ENCODE results near the gene DUS2. TPM values are rescaled to one million over a fixed set of nuclear protein-coding genes. Genes with fewer than 3 reads are reported as not detected.
A peak's percentile ranks its signal among the peaks of the same experiment; 100 is the strongest.

Gene DUS2
- total and polyA plus RNA-seq, 11 donors, result 3.8 to 11.5 (median 7.2) TPM

GRCh38 chr16:68078701-68079375, 55.8 kb downstream of the DUS2 start:
- Histone ChIP-seq H3K27ac (peak overlapping the region; percentile 74 to 99 (median 87)), H3K4me3 (no peak overlapping the region), H3K4me1 (peaks cover 5 to 88% (median 40%) of the 10 kb centered on the region in 12 donors), H3K9me3 (no peaks in the 10 kb centered on the region), H3K36me3 (peaks cover 0 to 40% (median 7%) of the 10 kb centered on the region in 9 donors), H3K27me3 (no peaks in the 10 kb centered on the region)
- no peak for TF ChIP-seq CTCF (IDR thresholded peaks at IDR 0.05)
- TF ChIP-seq POLR2A (IDR thresholded peaks at IDR 0.05), result no peak
- 93 to 100% (median 93%) methylated on average over 3 to 8 of the region's 8 CpGs for WGBS, 4 donors
- intact Hi-C loops (cut with DNase I), result no loop called here
- DNase-seq (peak in 1 of 5 donors; percentile 55), ATAC-seq (no peak)

- intact Hi-C loops (cut with DNase I), result no loop called here
- Histone ChIP-seq H3K9me3 (no peaks in the 10 kb centered on the region), H3K4me1 (peaks cover 5 to 88% (median 45%) of the 10 kb centered on the region in 12 donors), H3K36me3 (peaks cover 0 to 36% (median 2%) of the 10 kb centered on the region in 9 donors), H3K4me3 (peak overlapping the region in 1 of 12 donors; percentile 6), H3K27me3 (no peaks in the 10 kb centered on the region), H3K27ac (peak overlapping the region; percentile 74 to 99 (median 87))
- no peak for TF ChIP-seq POLR2A (IDR thresholded peaks at IDR 0.05)
- TF ChIP-seq CTCF (IDR thresholded peaks at IDR 0.05), result no peak
- ATAC-seq, result no peak
- no peak for DNase-seq
These were observed 56.2 kb downstream of the DUS2 start for GRCh38 chr16:68079376-68079625.

GRCh38 chr16:68079626-68080344, 56.7 kb downstream of the DUS2 start:
- Histone ChIP-seq H3K9me3 (no peaks in the 10 kb centered on the region), H3K4me3 (peak overlapping the region in 3 of 12 donors; percentile 4 to 18 (median 6)), H3K27me3 (no peaks in the 10 kb centered on the region), H3K36me3 (peaks cover 0 to 31% (median 0%) of the 10 kb centered on the region in 9 donors), H3K27ac (peak overlapping the region; percentile 74 to 99 (median 87)), H3K4me1 (peaks cover 5 to 86% (median 47%) of the 10 kb centered on the region in 12 donors)
- TF ChIP-seq CTCF (IDR thresholded peaks at IDR 0.05), result no peak
- no peak for TF ChIP-seq POLR2A (IDR thresholded peaks at IDR 0.05)
- WGBS, 4 donors, result 26 to 40% (median 32%) methylated on average over 12 to 13 of the region's 13 CpGs
- ATAC-seq, result peak; percentile 40 to 73 (median 54)
- peak; percentile 86 to 90 (median 89) for DNase-seq
- intact Hi-C loops (cut with DNase I), result loop anchor here in 1 of 10 donors (10.0 kb wide), 1 partner anchor 245 kb away; no protein-coding TSS in a partner anchor

- intact Hi-C loops (cut with DNase I), result loop anchor here in 1 of 10 donors (10.0 kb wide), 1 partner anchor 243 kb away; no protein-coding TSS in a partner anchor
- DNase-seq (no peak), ATAC-seq (no peak)
- H3K27me3 ChIP-seq, result no peaks in the 10 kb centered on the region
- H3K4me3 ChIP-seq, result no peak overlapping the region
- H3K9me3 ChIP-seq, result no peaks in the 10 kb centered on the region
- peaks cover 5 to 75% (median 50%) of the 10 kb centered on the region in 12 donors for H3K4me1 ChIP-seq
- H3K27ac ChIP-seq, result peak overlapping the region in 5 of 12 donors; percentile 29 to 99 (median 44)
- H3K36me3 ChIP-seq, result peaks cover 0 to 13% (median 0%) of the 10 kb centered on the region in 9 donors
- no peak for TF ChIP-seq POLR2A (IDR thresholded peaks at IDR 0.05)
- no peak for TF ChIP-seq CTCF (IDR thresholded peaks at IDR 0.05)
These were observed 59.0 kb downstream of the DUS2 start for GRCh38 chr16:68081861-68082628.
